Smooth muscle cell (in vitro differentiated cells): ENCODE results near the gene ZNF776. TPM values are rescaled to one million over a fixed set of nuclear protein-coding genes. Genes with fewer than 3 reads are reported as not detected.

ENCODE experiments used
- DNase-seq: peaks from one replicate; lab custom pipeline; 2025; ENCODE audit not compliant: unreplicated experiment; lab: John Stamatoyannopoulos, UW
- H2AFZ ChIP-seq: fragments of 200-600 bp; sonication (generic); 2 replicates; pipeline ENCODE4 v1.6.0; 2016; ENCODE audit warnings: antibody characterized with exemption, low read depth, mild to moderate bottlenecking
- H3F3A ChIP-seq: fragments of 200-600 bp; sonication (generic); 2 replicates; pipeline ENCODE4 v1.6.0; 2017; ENCODE audit warnings: antibody characterized with exemption, low read depth
- H3K27ac ChIP-seq: fragments of 200-600 bp; sonication (generic); 2 replicates; pipeline ENCODE4 v1.5.1; 2016; ENCODE audit warnings: low read depth, mild to moderate bottlenecking
- H3K27me3 ChIP-seq: fragments of 200-600 bp; sonication (generic); 2 replicates; pipeline ENCODE4 v1.6.1; 2016; ENCODE audit warnings: low read depth, mild to moderate bottlenecking
- H3K36me3 ChIP-seq: fragments of 200-600 bp; sonication (generic); 2 replicates; pipeline ENCODE4 v1.5.1; 2016; ENCODE audit warnings: low read depth
- H3K4me1 ChIP-seq: fragments of 200-600 bp; sonication (generic); 2 replicates; pipeline ENCODE4 v1.5.1; 2016; ENCODE audit warnings: low read depth
- H3K4me2 ChIP-seq: fragments of 200-600 bp; sonication (generic); 2 replicates; pipeline ENCODE4 v1.6.0; 2016; ENCODE audit warnings: mild to moderate bottlenecking
- H3K4me3 ChIP-seq: fragments of 200-600 bp; sonication (generic); 2 replicates; pipeline ENCODE4 v1.5.1; 2016; ENCODE audit warnings: mild to moderate bottlenecking
- H3K79me2 ChIP-seq: fragments of 200-600 bp; sonication (generic); 2 replicates; pipeline ENCODE4 v1.6.0; 2016; ENCODE audit warnings: low read depth, mild to moderate bottlenecking
- H3K9ac ChIP-seq: fragments of 200-600 bp; sonication (generic); 2 replicates; pipeline ENCODE4 v1.6.0; 2016; ENCODE audit warnings: low read depth
- H3K9me3 ChIP-seq: fragments of 200-600 bp; sonication (generic); replicated peaks from 2 replicates; pipeline ENCODE4 v1.5.1; 2016; ENCODE audit warnings: low read depth
- H4K20me1 ChIP-seq: fragments of 200-600 bp; sonication (generic); 2 replicates; pipeline ENCODE4 v1.6.0; 2016; ENCODE audit warnings: low read depth
- CTCF ChIP-seq: fragments of 200-600 bp; sonication (generic); IDR thresholded peaks from 2 replicates; pipeline ENCODE4 v1.5.1; 2017; ENCODE audit warnings: borderline replicate concordance, mild to moderate bottlenecking, antibody characterized with exemption; ENCODE audit not compliant: insufficient read depth, poor library complexity, severe bottlenecking
- WGBS: methylation state at CpG from one replicate; pipeline ENCODE4 v1.1.7; 2016; ENCODE audit warnings: low lambda C conversion rate; 5-methylcytosine and 5-hydroxymethylcytosine counted together
- polyA plus RNA-seq: library from polyadenylated mRNA; unstranded; fragments of >200 nt; fragmentation: Nextera tagmentation; extraction: Ambion mirVana; gene quantifications from 2 replicates; pipeline ENCODE4 v1.2.1, GENCODE V29; 2016
- total RNA-seq: library from RNA; depleted of rRNA; stranded (reverse); fragments of >200 nt; gene quantifications from 2 replicates; pipeline ENCODE4 v1.2.3, GENCODE V29; 2014

Gene ZNF776
- total and polyA plus RNA-seq, 2 experiments from 2014 or later: 4.4 to 13.6 TPM

GRCh38 chr19:57747472-57747807, 825 bp downstream of the ZNF776 start:
- H3K27ac ChIP-seq: no peak overlapping the region
- peaks cover 7% of the 10 kb centered on the region for H4K20me1 ChIP-seq
- peaks cover 7% of the 10 kb centered on the region for H3K4me1 ChIP-seq
- peak overlapping the region; percentile 92 for H3K4me2 ChIP-seq
- H3K9ac ChIP-seq: peak overlapping the region; percentile 82
- no peaks in the 10 kb centered on the region for H3K9me3 ChIP-seq
- WGBS: 27% methylated on average over 6 of the region's 6 CpGs
- peak overlapping the region; percentile 64 for H2AFZ ChIP-seq
- peaks cover 22% of the 10 kb centered on the region for H3K36me3 ChIP-seq
- TF ChIP-seq CTCF: no peak
- no peak for DNase-seq
- peak overlapping the region; percentile 89 for H3K4me3 ChIP-seq
- no peaks in the 10 kb centered on the region for H3F3A ChIP-seq
- no peaks in the 10 kb centered on the region for H3K27me3 ChIP-seq
- H3K79me2 ChIP-seq: peaks cover 41% of the 10 kb centered on the region

- Histone ChIP-seq H2AFZ (no peak overlapping the region), H3K79me2 (peaks cover 41% of the 10 kb centered on the region), H3K4me1 (peaks cover 7% of the 10 kb centered on the region), H3K27ac (no peak overlapping the region), H3K9ac (no peak overlapping the region), H3K36me3 (peaks cover 27% of the 10 kb centered on the region), H3K4me3 (peak overlapping the region; percentile 89), H3K9me3 (no peaks in the 10 kb centered on the region), H4K20me1 (peaks cover 7% of the 10 kb centered on the region), H3K4me2 (peak overlapping the region; percentile 92), H3K27me3 (no peaks in the 10 kb centered on the region), H3F3A (no peaks in the 10 kb centered on the region)
- TF ChIP-seq CTCF: no peak
- DNase-seq: no peak
- WGBS: 99% methylated on average over 3 of the region's 3 CpGs
These were observed 1.4 kb downstream of the ZNF776 start for GRCh38 chr19:57748029-57748428.

GRCh38 chr19:57754091-57754673, 7.6 kb downstream of the ZNF776 start:
- Histone ChIP-seq H3K27ac (no peak overlapping the region), H3K27me3 (no peaks in the 10 kb centered on the region), H3K9ac (no peak overlapping the region), H2AFZ (no peak overlapping the region), H3K79me2 (peaks cover 20% of the 10 kb centered on the region), H3K36me3 (peaks cover 52% of the 10 kb centered on the region), H3K4me2 (no peak overlapping the region), H3F3A (no peaks in the 10 kb centered on the region), H3K9me3 (peaks cover 18% of the 10 kb centered on the region), H3K4me3 (no peak overlapping the region), H4K20me1 (peaks cover 7% of the 10 kb centered on the region), H3K4me1 (no peaks in the 10 kb centered on the region)
- DNase-seq: no peak
- no peak for TF ChIP-seq CTCF
- 97% methylated on average over 10 of the region's 10 CpGs for WGBS

- Histone ChIP-seq H4K20me1 (peaks cover 3% of the 10 kb centered on the region), H3K4me1 (no peaks in the 10 kb centered on the region), H3K4me2 (no peak overlapping the region), H3K79me2 (peaks cover 12% of the 10 kb centered on the region), H3K9me3 (peaks cover 18% of the 10 kb centered on the region), H3F3A (no peaks in the 10 kb centered on the region), H3K27ac (no peak overlapping the region), H2AFZ (no peak overlapping the region), H3K4me3 (no peak overlapping the region), H3K27me3 (no peaks in the 10 kb centered on the region), H3K36me3 (peaks cover 45% of the 10 kb centered on the region), H3K9ac (no peak overlapping the region)
- 100% methylated on average over 4 of the region's 4 CpGs for WGBS
- no peak for DNase-seq
- no peak for TF ChIP-seq CTCF
These were observed 8.4 kb downstream of the ZNF776 start for GRCh38 chr19:57755031-57755430.
